AG04450 (cell line): ENCODE data around the gene FCHSD2. TPM values are rescaled to one million over a fixed set of nuclear protein-coding genes. Genes with fewer than 3 reads are reported as not detected.
"Not testable (repeated sequence)": the region's sequence is repeated elsewhere in the genome, so short reads cannot be mapped to it uniquely, and the experiment has no call there.

ENCODE experiments used
- CTCF ChIA-PET: fragments of 300-600, 350-600 bp; formaldehyde crosslinking; extraction: SDS; loops from one replicate; lab custom pipeline; 2022; ENCODE audit warnings: antibody characterized with exemption, inconsistent platforms; lab: Charles Lee
- POLR2A ChIA-PET: fragments of 350-600 bp; formaldehyde crosslinking; extraction: SDS; loops from one replicate; lab custom pipeline; 2021; ENCODE audit warnings: antibody characterized with exemption, inconsistent platforms; lab: Yijun Ruan, JAX
- DNase-seq: peaks from one replicate; pipeline ENCODE4 v3.0.0-alpha.2; 2011; ENCODE audit warnings: low read depth, low spot score
- H3K27ac ChIP-seq: one replicate; pipeline ENCODE4 v1.5.1; 2012; ENCODE audit warnings: low read depth, low read length, control low read depth
- H3K27me3 ChIP-seq: one replicate; pipeline ENCODE4 v1.6.0; 2012; ENCODE audit warnings: low read length; ENCODE audit not compliant: control insufficient read depth, insufficient read depth
- H3K4me3 ChIP-seq: 2 replicates; pipeline ENCODE4 v1.5.1; 2011; ENCODE audit warnings: mild to moderate bottlenecking, low read depth, low read length, control low read depth
- H3K9me3 ChIP-seq: 2 replicates; pipeline ENCODE4 v1.5.1; 2012; ENCODE audit warnings: low read length; ENCODE audit not compliant: control insufficient read depth, insufficient read depth
- CTCF ChIP-seq: IDR thresholded peaks from 2 replicates; pipeline ENCODE4 v1.5.1; 2011; ENCODE audit warnings: low read depth, low read length, control low read depth, inconsistent platforms
- polyA plus RNA-seq: library from polyadenylated mRNA; depleted of rRNA; stranded (reverse); fragments of >200 nt; gene quantifications from 2 replicates; pipeline ENCODE4 v1.2.3, GENCODE V29; 2011

FCHSD2 gene
- polyA plus RNA-seq, 1 experiment = 24.7 TPM

- CTCF ChIA-PET = interaction anchor here (1.0 kb wide), 1 partner anchor 13 kb away, joined by 4 read pairs; no protein-coding TSS in a partner anchor
- H3K27me3 ChIP-seq = no peaks in the 10 kb centered on the region
Observed at GRCh38 chr11:73129198-73129597, 12.9 kb downstream of the FCHSD2 start.

GRCh38 chr11:73126804-73127480 is 15.2 kb downstream of the FCHSD2 start:
- Histone ChIP-seq H3K4me3 (no peak overlapping the region), H3K27me3 (no peaks in the 10 kb centered on the region), H3K27ac (no peak overlapping the region), H3K9me3 (no peaks in the 10 kb centered on the region; the same call in 1 of the 2 replicates)
- TF ChIP-seq CTCF = no peak
- ChIA-PET CTCF (interaction anchor here (3.3 kb wide), 1 partner anchor 16 kb away, joined by 14 read pairs; no protein-coding TSS in a partner anchor), POLR2A (no interaction called here)
- DNase-seq = no peak

More at GRCh38 chr11:73129198-73129597, 12.9 kb downstream of the FCHSD2 start:
- Histone ChIP-seq H3K9me3 (no peaks in the 10 kb centered on the region; the same call in 1 of the 2 replicates), H3K27ac (no peak overlapping the region), H3K4me3 (no peak overlapping the region)
- POLR2A ChIA-PET = no interaction called here
- no peak for DNase-seq
- no peak for TF ChIP-seq CTCF

- TF ChIP-seq CTCF = no peak
- CTCF ChIA-PET = interaction anchor here (0.6 to 3.3 kb wide), 4 partner anchors 10 to 198 kb away, joined by 3 to 14 read pairs (median 3); no protein-coding TSS in a partner anchor
- Histone ChIP-seq H3K27me3 (no peaks in the 10 kb centered on the region), H3K27ac (no peak overlapping the region), H3K4me3 (no peak overlapping the region), H3K9me3 (no peaks in the 10 kb centered on the region; the same call in 1 of the 2 replicates)
- POLR2A ChIA-PET = interaction anchor here (0.7 kb wide), 1 partner anchor 11 kb away, joined by 3 read pairs; no protein-coding TSS in a partner anchor
- DNase-seq = no peak
Observed at GRCh38 chr11:73124800-73125199, 17.3 kb downstream of the FCHSD2 start.

GRCh38 chr11:73123892-73124291 is 18.2 kb downstream of the FCHSD2 start:
- H3K9me3 ChIP-seq, H3K27me3 ChIP-seq, H3K27ac ChIP-seq, DNase-seq, H3K4me3 ChIP-seq, POLR2A ChIA-PET: not testable (repeated sequence)
- CTCF ChIA-PET = interaction anchor here (1.0 kb wide), 2 partner anchors 19 to 55 kb away, joined by 3 read pairs; partner anchors contain the start of gene FCHSD2

GRCh38 chr11:73121692-73122091 is 20.4 kb downstream of the FCHSD2 start:
- Histone ChIP-seq H3K27ac (no peak overlapping the region), H3K4me3 (no peak overlapping the region), H3K27me3 (no peaks in the 10 kb centered on the region), H3K9me3 (no peaks in the 10 kb centered on the region; the same call in 1 of the 2 replicates)
- TF ChIP-seq CTCF = no peak
- POLR2A ChIA-PET = interaction anchor here (0.6 kb wide), 1 partner anchor 140 kb away, joined by 3 read pairs; no protein-coding TSS in a partner anchor
- CTCF ChIA-PET = interaction anchor here (0.6 to 1.4 kb wide), 3 partner anchors 56 to 230 kb away, joined by 3 to 4 read pairs (median 3); no protein-coding TSS in a partner anchor
- no peak for DNase-seq
